NT2/D1 (cell line): ENCODE data around the gene DPY19L3.

Source experiments
- SUZ12 ChIP-seq: IDR thresholded peaks from 2 replicates; pipeline ENCODE4 v1.6.1; 2011; ENCODE audit not compliant: insufficient read length, insufficient read depth; ENCODE audit errors: extremely low read depth
- ZNF274 ChIP-seq: IDR thresholded peaks from 2 replicates; pipeline ENCODE4 v1.6.1; 2011; ENCODE audit warnings: mild to moderate bottlenecking, low read depth, low read length

GRCh38 chr19:32438751-32439150 lies 33.2 kb downstream of the DPY19L3 start:
- no peak for TF ChIP-seq ZNF274
- no peak for TF ChIP-seq SUZ12
